ENCODE measurements around the gene MXD3.
"Not testable (repeated sequence)": the region's sequence is repeated elsewhere in the genome, so short reads cannot be mapped to it uniquely, and the experiment has no call there.

Gene MXD3

GRCh38 chr5:177270653-177271052, 41.0 kb downstream of the MXD3 start:
- in situ Hi-C loops (cut with MboI; ENCODE audit: low sequenced_read_pairs) = no loop called here

GRCh38 chr5:177269976-177270375, 41.7 kb downstream of the MXD3 start:
- in situ Hi-C loops (cut with MboI; ENCODE audit: low sequenced_read_pairs) = no loop called here

- in situ Hi-C loops (cut with MboI; ENCODE audit: low sequenced_read_pairs) = no loop called here
These were observed 42.3 kb downstream of the MXD3 start for GRCh38 chr5:177269232-177269895.

- in situ Hi-C loops (cut with MboI; ENCODE audit: low sequenced_read_pairs) = no loop called here
These were observed 46.3 kb downstream of the MXD3 start for GRCh38 chr5:177265395-177265794.

- in situ Hi-C loops (cut with MboI; ENCODE audit: low sequenced_read_pairs) = no loop called here
These were observed 47.5 kb downstream of the MXD3 start for GRCh38 chr5:177264178-177264577.

- in situ Hi-C loops (cut with MboI; ENCODE audit: low sequenced_read_pairs) = no loop called here
These were observed 50.2 kb downstream of the MXD3 start for GRCh38 chr5:177261510-177261909.

- in situ Hi-C loops (cut with MboI; ENCODE audit: low sequenced_read_pairs) = no loop called here
These were observed 50.7 kb downstream of the MXD3 start for GRCh38 chr5:177260961-177261360.

- in situ Hi-C loops (cut with MboI; ENCODE audit: low sequenced_read_pairs) = not testable (repeated sequence)
These were observed 53.0 kb downstream of the MXD3 start for GRCh38 chr5:177258711-177259110.

All from HL-60/S4 (cell line).